Ishikawa (cell line): Measurements from ENCODE around the gene FBRSL1.

Experiments used
- FOXM1 ChIP-seq: IDR thresholded peaks from 2 replicates; pipeline ENCODE4 v1.6.1; 2012; ENCODE audit warnings: low read depth, borderline replicate concordance
- NFIC ChIP-seq: IDR thresholded peaks from 2 replicates; pipeline ENCODE4 v1.6.1; 2012
- RAD21 ChIP-seq: IDR thresholded peaks from 2 replicates; pipeline ENCODE4 v1.6.1; 2012; ENCODE audit warnings: low read depth
- REST ChIP-seq: IDR thresholded peaks from 2 replicates; pipeline ENCODE4 v1.6.1; 2012; ENCODE audit warnings: low read depth, mild to moderate bottlenecking
- TAF1 ChIP-seq: IDR thresholded peaks from 2 replicates; pipeline ENCODE4 v1.6.1; 2012; ENCODE audit warnings: low read depth, mild to moderate bottlenecking
- TCF12 ChIP-seq: IDR thresholded peaks from 2 replicates; pipeline ENCODE4 v1.6.1; 2012; ENCODE audit warnings: low read depth
- ZBTB7A ChIP-seq: IDR thresholded peaks from 2 replicates; pipeline ENCODE4 v1.6.1; 2012; ENCODE audit warnings: low read depth

GRCh38 chr12:132467511-132467910 lies 22.4 kb upstream of the FBRSL1 start:
- TF ChIP-seq ZBTB7A (no peak), NFIC (no peak), FOXM1 (no peak), REST (no peak), RAD21 (no peak), TCF12 (no peak), TAF1 (no peak)
